WTC11 (cell line): Measurements from ENCODE around the gene CDK10. TPM values are rescaled to one million over a fixed set of nuclear protein-coding genes. Genes with fewer than 3 reads are reported as not detected.

Experiments
- ATAC-seq: fragments of 200-7000 bp; cut with Tn5 transposase; 2 replicates; pipeline ENCODE4 v1.10.0; 2021; ENCODE audit warnings: mild to moderate bottlenecking, moderate library complexity
- CTCF ChIA-PET: fragments of 300-600 bp; sonication (Branson Sonifier 250); formaldehyde crosslinking; loops from one replicate; lab custom pipeline; 2021; ENCODE audit warnings: antibody characterized with exemption; lab: Charles Lee
- POLR2A ChIA-PET: fragments of 350-600 bp; sonication (Branson Sonifier 250); formaldehyde crosslinking; loops from one replicate; lab custom pipeline; 2021; ENCODE audit warnings: antibody characterized with exemption; lab: Charles Lee
- DNase-seq: peaks from one replicate; pipeline ENCODE4 v3.0.0; 2021; ENCODE audit warnings: low spot score
- H3K27ac Mint-ChIP-seq: 2 replicates; pipeline ENCODE4 v1.8.0; 2021; ENCODE audit warnings: mixed read lengths
- H3K27me3 Mint-ChIP-seq: 2 replicates; pipeline ENCODE4 v1.8.0; 2021; ENCODE audit warnings: low read depth, mild to moderate bottlenecking, moderate library complexity, mixed read lengths
- H3K36me3 Mint-ChIP-seq: 2 replicates; pipeline ENCODE4 v1.8.0; 2021; ENCODE audit warnings: mixed read lengths
- H3K4me1 Mint-ChIP-seq: 2 replicates; pipeline ENCODE4 v1.8.0; 2022; ENCODE audit warnings: mixed read lengths
- H3K4me3 Mint-ChIP-seq: 2 replicates; pipeline ENCODE4 v1.8.0; 2021; ENCODE audit warnings: mild to moderate bottlenecking, moderate library complexity, mixed read lengths
- H3K9me3 Mint-ChIP-seq: 2 replicates; pipeline ENCODE4 v1.8.0; 2021; ENCODE audit warnings: mixed read lengths
- ATF1 ChIP-seq: sonication (generic); formaldehyde crosslinking; IDR thresholded peaks from 2 replicates; pipeline ENCODE4 v1.8.1; 2023; ENCODE audit warnings: mild to moderate bottlenecking, moderate library complexity, missing genetic modification reagents
- ATF3 ChIP-seq: sonication (generic); formaldehyde crosslinking; conservative IDR thresholded peaks from 2 replicates; pipeline ENCODE4 v1.8.1; 2022; ENCODE audit warnings: mild to moderate bottlenecking, missing genetic modification reagents
- CTCF ChIP-seq: fragments of 200-600 bp; IDR thresholded peaks from 2 replicates; pipeline ENCODE4 v1.8.0; 2022; ENCODE audit warnings: antibody characterized with exemption
- ESRRA ChIP-seq: sonication (generic); formaldehyde crosslinking; IDR thresholded peaks from 2 replicates; pipeline ENCODE4 v1.8.1; 2022; ENCODE audit warnings: mild to moderate bottlenecking, missing genetic modification reagents, borderline replicate concordance
- MAX ChIP-seq: sonication (generic); formaldehyde crosslinking; IDR thresholded peaks from 2 replicates; pipeline ENCODE4 v1.8.0; 2022; ENCODE audit warnings: mild to moderate bottlenecking, missing genetic modification reagents
- MYBL2 ChIP-seq: sonication (generic); formaldehyde crosslinking; IDR thresholded peaks from 2 replicates; pipeline ENCODE4 v1.8.1; 2023; ENCODE audit warnings: mild to moderate bottlenecking, moderate library complexity, missing genetic modification reagents
- NFE2L1 ChIP-seq: sonication (generic); formaldehyde crosslinking; IDR thresholded peaks from 2 replicates; pipeline ENCODE4 v1.8.1; 2023; ENCODE audit warnings: missing genetic modification reagents
- PRDM15 ChIP-seq: sonication (generic); formaldehyde crosslinking; IDR thresholded peaks from 2 replicates; pipeline ENCODE4 v1.8.0; 2022; ENCODE audit warnings: missing genetic modification reagents
- SMAD4 ChIP-seq: sonication (generic); formaldehyde crosslinking; IDR thresholded peaks from 2 replicates; pipeline ENCODE4 v1.8.0; 2022; ENCODE audit warnings: mild to moderate bottlenecking, missing genetic modification reagents
- ZNF138 ChIP-seq: sonication (generic); formaldehyde crosslinking; conservative IDR thresholded peaks from 2 replicates; pipeline ENCODE4 v1.8.1; 2022; ENCODE audit warnings: mild to moderate bottlenecking, moderate library complexity, missing genetic modification reagents
- ZNF423 ChIP-seq: fragments of 250-450 bp; sonication (Bioruptor Pico); IDR thresholded peaks from 2 replicates; pipeline ENCODE4 v2.1.2; 2022; ENCODE audit warnings: mild to moderate bottlenecking, moderate library complexity
- total RNA-seq: library from RNA; stranded (reverse); gene quantifications from 3 replicates; pipeline ENCODE4 v1.2.3, GENCODE V29; 2021
- TF ChIP-seq, protein P1 (sequence below): fragments of 250-450 bp; sonication (Bioruptor Pico); IDR thresholded peaks from 2 replicates; pipeline ENCODE4 v1.9.0; 2021; ENCODE audit warnings: mild to moderate bottlenecking, borderline replicate concordance
- TF ChIP-seq, protein P2 (sequence below): fragments of 250-450 bp; sonication (Bioruptor Pico); IDR thresholded peaks from 2 replicates; pipeline ENCODE4 v1.9.0; 2021; ENCODE audit warnings: moderate library complexity, mild to moderate bottlenecking, inconsistent platforms, borderline replicate concordance

The CDK10 gene
- total RNA-seq, 1 experiment from 2014 or later, result 102 TPM

GRCh38 chr16:89722392-89723278 lies 36.1 kb downstream of the CDK10 start:
- no peak for DNase-seq
- Mint-ChIP-seq H3K27me3 (peaks cover 50% of the 10 kb centered on the region), H3K9me3 (no peaks in the 10 kb centered on the region), H3K4me1 (peaks cover 17% of the 10 kb centered on the region), H3K36me3 (peaks cover 14% of the 10 kb centered on the region), H3K27ac (no peak overlapping the region), H3K4me3 (peak overlapping the region; percentile 64)
- TF ChIP-seq SMAD4 (CRISPR knock-in tag) (no peak), ATF1 (CRISPR knock-in tag) (no peak), ZNF423 (CRISPR knock-in tag) (no peak), ATF3 (CRISPR knock-in tag) (peak; percentile 68; the same call in 1 of the 2 replicates), ZNF138 (CRISPR knock-in tag) (no peak), MYBL2 (CRISPR knock-in tag) (0 out of 2 replicates have a peak, but pooled peaks have one; percentile 46), PRDM15 (CRISPR knock-in tag) (no peak), CTCF (no peak), MAX (0 out of 2 replicates have a peak, but pooled peaks have one; percentile 57), ESRRA (CRISPR knock-in tag) (no peak; the same call in 1 of the 2 replicates), NFE2L1 (CRISPR knock-in tag) (0 out of 2 replicates have a peak, but pooled peaks have one; percentile 38)
- TF ChIP-seq, protein P1, sequence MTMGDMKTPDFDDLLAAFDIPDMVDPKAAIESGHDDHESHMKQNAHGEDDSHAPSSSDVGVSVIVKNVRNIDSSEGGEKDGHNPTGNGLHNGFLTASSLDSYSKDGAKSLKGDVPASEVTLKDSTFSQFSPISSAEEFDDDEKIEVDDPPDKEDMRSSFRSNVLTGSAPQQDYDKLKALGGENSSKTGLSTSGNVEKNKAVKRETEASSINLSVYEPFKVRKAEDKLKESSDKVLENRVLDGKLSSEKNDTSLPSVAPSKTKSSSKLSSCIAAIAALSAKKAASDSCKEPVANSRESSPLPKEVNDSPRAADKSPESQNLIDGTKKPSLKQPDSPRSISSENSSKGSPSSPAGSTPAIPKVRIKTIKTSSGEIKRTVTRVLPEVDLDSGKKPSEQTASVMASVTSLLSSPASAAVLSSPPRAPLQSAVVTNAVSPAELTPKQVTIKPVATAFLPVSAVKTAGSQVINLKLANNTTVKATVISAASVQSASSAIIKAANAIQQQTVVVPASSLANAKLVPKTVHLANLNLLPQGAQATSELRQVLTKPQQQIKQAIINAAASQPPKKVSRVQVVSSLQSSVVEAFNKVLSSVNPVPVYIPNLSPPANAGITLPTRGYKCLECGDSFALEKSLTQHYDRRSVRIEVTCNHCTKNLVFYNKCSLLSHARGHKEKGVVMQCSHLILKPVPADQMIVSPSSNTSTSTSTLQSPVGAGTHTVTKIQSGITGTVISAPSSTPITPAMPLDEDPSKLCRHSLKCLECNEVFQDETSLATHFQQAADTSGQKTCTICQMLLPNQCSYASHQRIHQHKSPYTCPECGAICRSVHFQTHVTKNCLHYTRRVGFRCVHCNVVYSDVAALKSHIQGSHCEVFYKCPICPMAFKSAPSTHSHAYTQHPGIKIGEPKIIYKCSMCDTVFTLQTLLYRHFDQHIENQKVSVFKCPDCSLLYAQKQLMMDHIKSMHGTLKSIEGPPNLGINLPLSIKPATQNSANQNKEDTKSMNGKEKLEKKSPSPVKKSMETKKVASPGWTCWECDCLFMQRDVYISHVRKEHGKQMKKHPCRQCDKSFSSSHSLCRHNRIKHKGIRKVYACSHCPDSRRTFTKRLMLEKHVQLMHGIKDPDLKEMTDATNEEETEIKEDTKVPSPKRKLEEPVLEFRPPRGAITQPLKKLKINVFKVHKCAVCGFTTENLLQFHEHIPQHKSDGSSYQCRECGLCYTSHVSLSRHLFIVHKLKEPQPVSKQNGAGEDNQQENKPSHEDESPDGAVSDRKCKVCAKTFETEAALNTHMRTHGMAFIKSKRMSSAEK, result no peak
- TF ChIP-seq, protein P2, sequence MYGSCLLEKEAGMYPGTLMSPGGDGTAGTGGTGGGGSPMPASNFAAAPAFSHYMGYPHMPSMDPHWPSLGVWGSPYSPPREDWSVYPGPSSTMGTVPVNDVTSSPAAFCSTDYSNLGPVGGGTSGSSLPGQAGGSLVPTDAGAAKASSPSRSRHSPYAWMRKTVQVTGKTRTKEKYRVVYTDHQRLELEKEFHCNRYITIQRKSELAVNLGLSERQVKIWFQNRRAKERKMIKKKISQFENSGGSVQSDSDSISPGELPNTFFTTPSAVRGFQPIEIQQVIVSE (CRISPR knock-in tag), result no peak
- CTCF ChIA-PET, result interaction anchor here (1.4 to 2.1 kb wide), 2 partner anchors 17 to 22 kb away, joined by 6 to 10 read pairs; no protein-coding TSS in a partner anchor
- POLR2A ChIA-PET, result interaction anchor here (0.6 to 1.2 kb wide), 2 partner anchors 14 to 1303 kb away, joined by 3 read pairs; no protein-coding TSS in a partner anchor
- ATAC-seq, result peak; percentile 1; the same call in 1 of the 2 replicates
